IMR-90 (cell line): Measurements from ENCODE around the gene WDR27. TPM values are rescaled to one million over a fixed set of nuclear protein-coding genes. Genes with fewer than 3 reads are reported as not detected.

Source experiments
- ATAC-seq: fragments of 200-7000 bp; cut with Tn5 transposase; 2 replicates; pipeline ENCODE4 v1.9.1; 2020; ENCODE audit warnings: low read depth, mild to moderate bottlenecking, moderate library complexity
- BruUV-seq: library from RNA; stranded (reverse); fragments of 400-500 nt; replicated peaks from 2 replicates; lab custom pipeline; 2021; lab: Mats Ljungman, UMichigan
- CTCF ChIA-PET: fragments of 300-600 bp; formaldehyde crosslinking; extraction: SDS; loops from one replicate; lab custom pipeline; 2021; ENCODE audit warnings: antibody characterized with exemption; lab: Yijun Ruan, JAX
- POLR2A ChIA-PET: fragments of 300-600 bp; sonication (Branson Sonifier 250); formaldehyde crosslinking; loops from one replicate; lab custom pipeline; 2022; ENCODE audit warnings: antibody characterized with exemption; ENCODE audit not compliant: unreplicated experiment; lab: Charles Lee
- DNase-seq: peaks from one replicate; pipeline ENCODE4 v3.0.0; 2013
- H2AFZ ChIP-seq: replicated peaks from 2 replicates; pipeline ENCODE3; 2013; ENCODE audit warnings: low read length, mild to moderate bottlenecking; ENCODE audit not compliant: poor library complexity
- H2AK5ac ChIP-seq: 2 replicates; pipeline ENCODE4 v1.6.1; 2013; ENCODE audit warnings: low read depth, low read length, inconsistent platforms
- H2AK9ac ChIP-seq: replicated peaks from 2 replicates; pipeline ENCODE3; 2013; ENCODE audit warnings: mild to moderate bottlenecking, low read depth, low read length, moderate library complexity; ENCODE audit not compliant: poor library complexity
- H2BK120ac ChIP-seq: 2 replicates; pipeline ENCODE4 v1.6.1; 2013; ENCODE audit warnings: low read depth, low read length, inconsistent platforms
- H2BK15ac ChIP-seq: 3 replicates; pipeline ENCODE4 v1.6.1; 2013; ENCODE audit warnings: low read depth, low read length, inconsistent platforms
- H2BK20ac ChIP-seq: 2 replicates; pipeline ENCODE4 v1.6.1; 2013; ENCODE audit warnings: low read depth, mild to moderate bottlenecking, inconsistent platforms, low read length, moderate library complexity
- H2BK5ac ChIP-seq: 2 replicates; pipeline ENCODE4 v1.6.1; 2013; ENCODE audit warnings: mild to moderate bottlenecking, low read depth, low read length, inconsistent platforms; ENCODE audit not compliant: poor library complexity, severe bottlenecking
- H3K14ac ChIP-seq: replicated peaks from 2 replicates; pipeline ENCODE4 v1.6.1; 2013; ENCODE audit warnings: low read depth, low read length, inconsistent platforms
- H3K18ac ChIP-seq: 2 replicates; pipeline ENCODE4 v1.6.1; 2013; ENCODE audit warnings: low read depth, low read length, control low read depth
- H3K23ac ChIP-seq: 2 replicates; pipeline ENCODE4 v1.6.1; 2013; ENCODE audit warnings: low read depth, low read length, inconsistent platforms
- H3K27ac ChIP-seq: 2 replicates; pipeline ENCODE4 v1.5.1; 2013; ENCODE audit warnings: mild to moderate bottlenecking, control low read depth, low read length; ENCODE audit not compliant: insufficient read depth
- H3K27me3 ChIP-seq: 2 replicates; pipeline ENCODE4 v1.6.1; 2013; ENCODE audit warnings: low read length; ENCODE audit not compliant: control insufficient read depth, insufficient read depth
- H3K36me3 ChIP-seq: 2 replicates; pipeline ENCODE4 v1.6.1; 2013; ENCODE audit warnings: low read length, mixed read lengths; ENCODE audit not compliant: control insufficient read depth, insufficient read depth
- H3K4ac ChIP-seq: 2 replicates; pipeline ENCODE4 v1.6.1; 2013; ENCODE audit warnings: low read depth, low read length, inconsistent platforms
- H3K4me1 ChIP-seq: 2 replicates; pipeline ENCODE4 v1.6.1; 2013; ENCODE audit warnings: low read length, mixed read lengths; ENCODE audit not compliant: control insufficient read depth, insufficient read depth
- H3K4me2 ChIP-seq: 2 replicates; pipeline ENCODE4 v1.6.1; 2013; ENCODE audit warnings: low read depth, mild to moderate bottlenecking, control low read depth, low read length, moderate library complexity
- H3K4me3 ChIP-seq: 2 replicates; pipeline ENCODE4 v1.5.1; 2013; ENCODE audit warnings: low read depth, mild to moderate bottlenecking, control low read depth, low read length, moderate library complexity; ENCODE audit not compliant: insufficient read depth
- H3K56ac ChIP-seq: 2 replicates; pipeline ENCODE4 v1.6.1; 2013; ENCODE audit warnings: low read length, inconsistent platforms; ENCODE audit not compliant: insufficient read depth; ENCODE audit errors: extremely low read depth
- H3K79me1 ChIP-seq, 2 experiments: 2 replicates each; pipeline ENCODE4 v1.6.1; 2013; ENCODE audit warnings: low read length in 2 of 2, inconsistent platforms in 1 of 2, low read depth in 1 of 2
- H3K9ac ChIP-seq: 2 replicates; pipeline ENCODE4 v1.6.1; 2013; ENCODE audit warnings: low read depth, low read length, control low read depth
- H3K9me1 ChIP-seq: 2 replicates; pipeline ENCODE4 v1.6.1; 2013; ENCODE audit warnings: low read length, inconsistent platforms; ENCODE audit not compliant: insufficient read depth
- H3K9me3 ChIP-seq: 2 replicates; pipeline ENCODE4 v1.6.1; 2013; ENCODE audit warnings: low read length; ENCODE audit not compliant: control insufficient read depth, insufficient read depth
- H4K20me1 ChIP-seq: 2 replicates; pipeline ENCODE4 v1.6.1; 2013; ENCODE audit warnings: low read length, inconsistent platforms; ENCODE audit not compliant: insufficient read depth
- H4K5ac ChIP-seq: 2 replicates; pipeline ENCODE4 v1.6.1; 2013; ENCODE audit warnings: mild to moderate bottlenecking, low read depth, low read length, control low read depth
- H4K8ac ChIP-seq, 2 experiments: 2 replicates each; pipeline ENCODE4 v1.6.1; 2013; ENCODE audit warnings: low read depth in 2 of 2, low read length in 2 of 2, control low read depth in 1 of 2, inconsistent platforms in 1 of 2
- H4K91ac ChIP-seq: 2 replicates; pipeline ENCODE4 v1.6.1; 2013; ENCODE audit warnings: low read depth, low read length, inconsistent platforms; ENCODE audit not compliant: insufficient read depth
- BHLHE40 ChIP-seq: fragments of 150-350 bp; IDR thresholded peaks from 2 replicates; pipeline ENCODE4 v1.6.1; 2016; ENCODE audit warnings: mild to moderate bottlenecking, low read depth, low read length
- CEBPB ChIP-seq: IDR thresholded peaks from 2 replicates; pipeline ENCODE4 v1.6.1; 2012; ENCODE audit warnings: low read depth, low read length, improper control_type of control experiment
- CHD1 ChIP-seq: IDR thresholded peaks from 2 replicates; pipeline ENCODE4 v1.6.1; 2012; ENCODE audit warnings: low read depth, low read length, improper control_type of control experiment
- CTCF ChIP-seq: conservative IDR thresholded peaks from 2 replicates; pipeline ENCODE4 v1.5.1; 2012; ENCODE audit warnings: mild to moderate bottlenecking, low read depth, low read length, improper control_type of control experiment
- ELK1 ChIP-seq: fragments of 150-350 bp; IDR thresholded peaks from 2 replicates; pipeline ENCODE4 v1.6.1; 2016; ENCODE audit warnings: low read depth, mild to moderate bottlenecking, low read length, moderate library complexity, borderline replicate concordance
- FOS ChIP-seq: fragments of 150-350 bp; IDR thresholded peaks from 2 replicates; pipeline ENCODE4 v1.6.1; 2016; ENCODE audit warnings: low read depth, low read length
- MAFK ChIP-seq: IDR thresholded peaks from 2 replicates; pipeline ENCODE4 v1.6.1; 2012; ENCODE audit warnings: low read depth, low read length, improper control_type of control experiment
- MAZ ChIP-seq: IDR thresholded peaks from 2 replicates; pipeline ENCODE4 v1.6.1; 2012; ENCODE audit warnings: low read depth, mild to moderate bottlenecking, low read length, improper control_type of control experiment, moderate library complexity, borderline replicate concordance
- MXI1 ChIP-seq: IDR thresholded peaks from 2 replicates; pipeline ENCODE4 v1.6.1; 2012; ENCODE audit warnings: low read depth, mild to moderate bottlenecking, low read length, moderate library complexity, borderline replicate concordance
- NFE2L2 ChIP-seq: fragments of 150-350 bp; IDR thresholded peaks from 2 replicates; pipeline ENCODE4 v1.6.1; 2016; ENCODE audit warnings: low read depth, mild to moderate bottlenecking, low read length
- RAD21 ChIP-seq: IDR thresholded peaks from 2 replicates; pipeline ENCODE4 v1.6.1; 2012; ENCODE audit warnings: low read length, improper control_type of control experiment
- RCOR1 ChIP-seq: IDR thresholded peaks from 2 replicates; pipeline ENCODE4 v1.6.1; 2012; ENCODE audit warnings: mild to moderate bottlenecking, low read length, improper control_type of control experiment; ENCODE audit not compliant: insufficient replicate concordance
- SMC3 ChIP-seq: fragments of 150-350 bp; IDR thresholded peaks from 2 replicates; pipeline ENCODE4 v1.6.1; 2016; ENCODE audit warnings: low read depth, mild to moderate bottlenecking, antibody characterized with exemption, low read length, moderate library complexity
- USF2 ChIP-seq: fragments of 150-350 bp; IDR thresholded peaks from 2 replicates; pipeline ENCODE4 v1.6.1; 2017; ENCODE audit warnings: mild to moderate bottlenecking, antibody characterized with exemption, low read length, low read depth
- WGBS, 2 experiments: methylation state at CpG; one replicate each; pipeline versions ENCODE4 v1.1.5 to v1.1.7; 2013; ENCODE audit warnings: missing lambda C conversion rate in 2 of 2; ENCODE audit not compliant: insufficient read length in 1 of 2; ENCODE audit errors: extremely low coverage in 2 of 2; 5-methylcytosine and 5-hydroxymethylcytosine counted together
- dilution Hi-C: fragments of 300-500 bp; cut with HindIII; formaldehyde crosslinking; loops from one replicate; pipeline ENCODE4 v1.14.3; 2018; ENCODE audit warnings: low sequenced_read_pairs; ENCODE audit not compliant: unreplicated experiment
- in situ Hi-C: fragments of 300-500 bp; cut with MboI; formaldehyde crosslinking; loops from 3 replicates; pipeline ENCODE4 v1.14.3; 2019; ENCODE audit warnings: low sequenced_read_pairs, inconsistent platforms, mixed read lengths
- intact Hi-C: fragments of 100-400 bp; cut with micrococcal nuclease; formaldehyde crosslinking; loops from 2 replicates; pipeline ENCODE4 v1.10.0; 2022
- polyA plus RNA-seq, 3 experiments: library from polyadenylated mRNA; depleted of rRNA; stranded (reverse); fragments of >200 nt; gene quantifications; 2 replicates each; pipeline ENCODE4 v1.2.3, GENCODE V29; 2012; ENCODE audit warnings: low replicate concordance in 1 of 3
- total RNA-seq: library from RNA; depleted of rRNA; stranded (reverse); fragments of >200 nt; gene quantifications from 2 replicates; pipeline ENCODE4 v1.2.3, GENCODE V29; 2012

WDR27 gene
- total and polyA plus RNA-seq, 2 of the 4 experiments (the other 2 are of a cell fraction), result 7.0 to 18.5 TPM

- Histone ChIP-seq H2AK5ac (no peak overlapping the region), H3K4me2 (no peak overlapping the region), H3K9me1 (peaks cover 9% of the 10 kb centered on the region; the same call in 1 of the 2 replicates), H2AK9ac (no peak overlapping the region), H4K8ac (no peak overlapping the region), H3K9ac (no peak overlapping the region), H4K5ac (no peak overlapping the region), H3K56ac (no peak overlapping the region), H3K9me3 (no peaks in the 10 kb centered on the region), H3K36me3 (peaks cover 5% of the 10 kb centered on the region), H3K79me1 (no peaks in the 10 kb centered on the region), H3K23ac (no peak overlapping the region), H3K18ac (no peak overlapping the region), H2BK15ac (no peak overlapping the region), H2BK120ac (no peak overlapping the region), H3K4ac (no peak overlapping the region), H3K27me3 (no peaks in the 10 kb centered on the region), H4K91ac (no peak overlapping the region), H2BK5ac (no peak overlapping the region), H3K4me1 (no peaks in the 10 kb centered on the region), H3K27ac (no peak overlapping the region), H3K4me3 (no peak overlapping the region), H4K20me1 (no peaks in the 10 kb centered on the region), H2AFZ (no peak overlapping the region), H2BK20ac (peak overlapping the region; percentile 20; the same call in 1 of the 2 replicates), H3K14ac (no peak overlapping the region)
- BruUV-seq, result no TSS peak
- CTCF ChIA-PET, result no interaction called here
- dilution Hi-C loops, result no loop called here
- POLR2A ChIA-PET, result no interaction called here
- in situ Hi-C loops, result no loop called here
- intact Hi-C loops, result no loop called here
- ATAC-seq (no peak), DNase-seq (no peak)
- 93% methylated on average over 3 of the region's 19 CpGs; no CpG with 5 or more reads in 1 of the 2 experiments for whole genome bisulfite sequencing, 2 experiments
- TF ChIP-seq SMC3 (no peak), RAD21 (no peak), MAZ (no peak), MAFK (no peak), ELK1 (no peak), NFE2L2 (no peak), RCOR1 (no peak), USF2 (no peak), CEBPB (no peak), CHD1 (no peak), MXI1 (no peak), CTCF (no peak), FOS (no peak), BHLHE40 (no peak)
Observed at GRCh38 chr6:169638915-169639314, 62.9 kb downstream of the WDR27 start.
